ENCODE measurements around the gene PTTG1IP2. TPM values are rescaled to one million over a fixed set of nuclear protein-coding genes. Genes with fewer than 3 reads are reported as not detected.
"Not testable (repeated sequence)": the region's sequence is repeated elsewhere in the genome, so short reads cannot be mapped to it uniquely, and the experiment has no call there.

PTTG1IP2 gene
- total RNA-seq, 6 donors from 2014 or later: not detected

DNA sequence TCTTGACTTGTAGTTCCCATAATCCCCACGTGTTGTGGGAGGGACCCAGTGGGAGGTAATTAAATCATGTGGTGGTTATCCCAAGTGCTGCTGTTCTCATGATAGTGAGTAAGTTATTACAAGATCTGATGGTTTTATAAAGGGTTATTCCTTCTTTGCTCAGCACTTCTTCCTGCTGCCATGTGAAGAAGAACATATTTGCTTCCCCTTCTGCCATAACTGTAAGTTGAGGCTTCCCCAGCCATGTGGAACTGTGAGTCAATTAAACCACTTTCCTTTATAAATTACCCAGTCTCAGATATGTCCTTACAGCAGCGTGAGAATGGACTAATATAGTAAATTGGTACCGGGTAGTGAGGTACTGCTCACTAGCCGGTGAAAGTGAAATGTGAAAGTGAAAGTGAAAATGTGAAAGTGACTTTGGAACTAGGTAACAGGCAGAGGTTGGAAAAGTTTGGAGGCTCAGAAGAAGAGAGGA lies 6.2 kb upstream of the PTTG1IP2 start:
- TF ChIP-seq, protein P1, sequence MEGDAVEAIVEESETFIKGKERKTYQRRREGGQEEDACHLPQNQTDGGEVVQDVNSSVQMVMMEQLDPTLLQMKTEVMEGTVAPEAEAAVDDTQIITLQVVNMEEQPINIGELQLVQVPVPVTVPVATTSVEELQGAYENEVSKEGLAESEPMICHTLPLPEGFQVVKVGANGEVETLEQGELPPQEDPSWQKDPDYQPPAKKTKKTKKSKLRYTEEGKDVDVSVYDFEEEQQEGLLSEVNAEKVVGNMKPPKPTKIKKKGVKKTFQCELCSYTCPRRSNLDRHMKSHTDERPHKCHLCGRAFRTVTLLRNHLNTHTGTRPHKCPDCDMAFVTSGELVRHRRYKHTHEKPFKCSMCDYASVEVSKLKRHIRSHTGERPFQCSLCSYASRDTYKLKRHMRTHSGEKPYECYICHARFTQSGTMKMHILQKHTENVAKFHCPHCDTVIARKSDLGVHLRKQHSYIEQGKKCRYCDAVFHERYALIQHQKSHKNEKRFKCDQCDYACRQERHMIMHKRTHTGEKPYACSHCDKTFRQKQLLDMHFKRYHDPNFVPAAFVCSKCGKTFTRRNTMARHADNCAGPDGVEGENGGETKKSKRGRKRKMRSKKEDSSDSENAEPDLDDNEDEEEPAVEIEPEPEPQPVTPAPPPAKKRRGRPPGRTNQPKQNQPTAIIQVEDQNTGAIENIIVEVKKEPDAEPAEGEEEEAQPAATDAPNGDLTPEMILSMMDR (IDR thresholded peaks at IDR 0.05): peak in 1 of 6 experiments; percentile 17
- Histone ChIP-seq H3K4me3 (peak overlapping the region in 3 of 4 donors; percentile 27 to 52 (median 38)), H3K4me1 (peaks cover 0 to 14% (median 2%) of the 10 kb centered on the region in 4 donors), H3K27ac (peak overlapping the region; percentile 1 to 73 (median 65))
- peak in 1 of 2 donors; percentile 58 for ATAC-seq (ENCODE audit: low FRiP score in 2 of 2)
- WGBS, 2 donors: 11% methylated on average over 4 of the region's 4 CpGs
- H3K27me3 ChIP-seq, H3K36me3 ChIP-seq, H3K9me3 ChIP-seq, DNase-seq: not testable (repeated sequence)

DNA sequence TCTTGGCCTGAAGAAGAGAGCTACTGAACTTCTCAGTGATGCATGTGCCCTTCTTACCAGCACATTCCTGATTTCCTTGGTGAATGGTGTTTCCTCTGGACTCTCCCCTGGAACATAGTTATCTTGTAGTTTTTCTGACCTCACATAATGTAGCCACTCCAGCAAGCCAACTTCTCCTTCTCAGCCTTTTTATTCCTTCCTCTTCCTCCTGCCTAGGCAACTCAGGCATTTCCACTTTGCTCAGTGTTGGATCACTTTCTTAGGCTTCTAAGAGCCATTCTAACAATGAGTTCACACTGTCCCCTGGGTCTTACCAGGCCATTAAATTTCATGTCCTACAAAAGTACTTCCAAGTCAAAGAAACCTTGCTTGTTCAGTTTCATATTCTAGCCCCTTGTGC lies 3.6 kb upstream of the PTTG1IP2 start:
- peaks cover 0 to 14% (median 2%) of the 10 kb centered on the region in 4 donors for H3K4me1 ChIP-seq
- ATAC-seq (ENCODE audit: low FRiP score in 2 of 2) (no peak), DNase-seq (no peak)
- TF ChIP-seq POLR2AphosphoS5 (IDR thresholded peaks at IDR 0.05): no peak
- TF ChIP-seq, protein P1 (IDR thresholded peaks at IDR 0.05): no peak
- no peak for TF ChIP-seq EP300 (IDR thresholded peaks at IDR 0.05)
- no peak for TF ChIP-seq POLR2A (IDR thresholded peaks at IDR 0.05)
- peaks cover 0 to 7% (median 3%) of the 10 kb centered on the region in 4 donors for H3K9me3 ChIP-seq
- no peak overlapping the region for H3K4me3 ChIP-seq
- no peaks in the 10 kb centered on the region for H3K36me3 ChIP-seq
- no peaks in the 10 kb centered on the region for H3K27me3 ChIP-seq
- H3K27ac ChIP-seq: no peak overlapping the region

- H3K36me3 ChIP-seq: no peaks in the 10 kb centered on the region
- 75 to 88% methylated on average over 1 of the region's 1 CpG for WGBS, 2 donors
- H3K9me3 ChIP-seq: no peaks in the 10 kb centered on the region
- no peak overlapping the region for H3K4me3 ChIP-seq
- ATAC-seq (ENCODE audit: low FRiP score in 2 of 2) (no peak), DNase-seq (no peak)
- no peaks in the 10 kb centered on the region for H3K27me3 ChIP-seq
- TF ChIP-seq EP300 (IDR thresholded peaks at IDR 0.05) (no peak), POLR2AphosphoS5 (IDR thresholded peaks at IDR 0.05) (no peak)
- H3K27ac ChIP-seq: no peak overlapping the region
- no peaks in the 10 kb centered on the region for H3K4me1 ChIP-seq
These were observed 3.5 kb downstream of the PTTG1IP2 start for GRCh38 chr7:90472805-90473540.

DNA sequence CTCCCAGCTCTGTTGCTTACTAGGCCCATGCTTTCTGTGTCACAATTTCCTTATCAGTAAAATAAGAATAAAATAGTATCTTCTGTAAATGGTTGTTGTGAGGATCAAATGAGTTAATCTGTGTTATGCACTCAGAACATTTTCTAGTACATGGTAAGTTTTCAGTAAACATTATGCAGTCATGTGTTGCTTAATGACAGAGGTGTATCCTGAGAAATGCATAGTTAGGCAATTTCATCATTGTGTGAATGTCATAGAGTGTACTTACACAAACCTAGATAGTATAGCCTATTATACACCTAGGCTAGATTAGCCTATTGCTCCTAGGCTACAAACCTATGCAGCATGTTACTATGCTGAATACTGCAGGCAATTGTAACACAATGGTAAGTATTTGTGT lies 4.4 kb downstream of the PTTG1IP2 start:
- TF ChIP-seq POLR2A (IDR thresholded peaks at IDR 0.05): no peak
- TF ChIP-seq, protein P1 (IDR thresholded peaks at IDR 0.05): no peak
- TF ChIP-seq POLR2AphosphoS5 (IDR thresholded peaks at IDR 0.05): no peak
- ATAC-seq (ENCODE audit: low FRiP score in 2 of 2): no peak

GRCh38 chr7:90474284-90475210 lies 5.1 kb downstream of the PTTG1IP2 start:
- H3K36me3 ChIP-seq: no peaks in the 10 kb centered on the region
- H3K27me3 ChIP-seq: no peaks in the 10 kb centered on the region
- no peak for ATAC-seq (ENCODE audit: low FRiP score in 2 of 2)
- DNase-seq: no peak
- 73 to 79% methylated on average over 2 of the region's 2 CpGs for WGBS, 2 donors
- H3K4me3 ChIP-seq: no peak overlapping the region
- H3K4me1 ChIP-seq: no peaks in the 10 kb centered on the region
- no peak for TF ChIP-seq POLR2A (IDR thresholded peaks at IDR 0.05)
- no peak for TF ChIP-seq EP300 (IDR thresholded peaks at IDR 0.05)
- no peak for TF ChIP-seq POLR2AphosphoS5 (IDR thresholded peaks at IDR 0.05)
- TF ChIP-seq, protein P1 (IDR thresholded peaks at IDR 0.05): no peak
- H3K9me3 ChIP-seq: no peaks in the 10 kb centered on the region
- no peak overlapping the region for H3K27ac ChIP-seq

More for the DNA sequence above, 4.4 kb downstream of the PTTG1IP2 start:
- Histone ChIP-seq H3K36me3 (no peaks in the 10 kb centered on the region), H3K4me1 (no peaks in the 10 kb centered on the region), H3K9me3 (no peaks in the 10 kb centered on the region), H3K4me3 (no peak overlapping the region), H3K27me3 (no peaks in the 10 kb centered on the region), H3K27ac (no peak overlapping the region)
- no peak for DNase-seq
